HepG2 (cell line): ENCODE results near the gene ERF. TPM values are rescaled to one million over a fixed set of nuclear protein-coding genes. Genes with fewer than 3 reads are reported as not detected.

Experiments used
- BHLHE40 ChIP-seq: IDR thresholded peaks from 2 replicates; pipeline ENCODE4 v1.6.1; 2011; ENCODE audit warnings: low read length, improper control_type of control experiment
- CBX5 ChIP-seq: sonication (generic); formaldehyde crosslinking; IDR thresholded peaks from 2 replicates; pipeline ENCODE4 v1.4.0; 2020; ENCODE audit warnings: missing genetic modification reagents, borderline replicate concordance
- HNF4A ChIP-seq: sonication (generic); formaldehyde crosslinking; IDR thresholded peaks from 2 replicates; pipeline ENCODE4 v1.4.0; 2020; ENCODE audit warnings: missing genetic modification reagents
- HNRNPL ChIP-seq: fragments of 200-400 bp; formaldehyde crosslinking; IDR thresholded peaks from 2 replicates; pipeline ENCODE4 v1.6.1; 2017; ENCODE audit warnings: mild to moderate bottlenecking, low read depth, low read length
- IRF2 ChIP-seq: IDR thresholded peaks from 2 replicates; pipeline ENCODE4 v1.6.1; 2018; ENCODE audit warnings: missing genetic modification reagents, missing compliant biosample characterization
- KAT7 ChIP-seq: IDR thresholded peaks from 2 replicates; pipeline ENCODE4 v1.6.1; 2018; ENCODE audit warnings: borderline replicate concordance, missing compliant biosample characterization
- NFKBIZ ChIP-seq: IDR thresholded peaks from 2 replicates; pipeline ENCODE4 v1.6.1; 2018; ENCODE audit warnings: missing genetic modification reagents, missing compliant biosample characterization
- NFYB ChIP-seq: sonication (generic); formaldehyde crosslinking; IDR thresholded peaks from 2 replicates; pipeline ENCODE4 v1.4.0; 2020; ENCODE audit warnings: missing genetic modification reagents
- NR2F1 ChIP-seq, 2 experiments: fragments of 450-650 bp in 1 of 2; formaldehyde crosslinking in 1 of 2; IDR thresholded peaks; 2 replicates each; pipeline versions ENCODE4 v1.5.0 to v1.6.1; 2016 to 2020; ENCODE audit warnings: mild to moderate bottlenecking in 1 of 2, missing compliant biosample characterization in 1 of 2, missing genetic modification reagents in 1 of 2, moderate library complexity in 1 of 2
- PCBP2 ChIP-seq: fragments of 200-400 bp; formaldehyde crosslinking; optimal IDR thresholded peaks from 2 replicates; pipeline ENCODE3; 2018; ENCODE audit warnings: low read length, low read depth; ENCODE audit not compliant: poor library complexity, severe bottlenecking
- RARA ChIP-seq: IDR thresholded peaks from 2 replicates; pipeline ENCODE4 v1.6.1; 2016; ENCODE audit warnings: missing genetic modification reagents, missing compliant biosample characterization
- RELA ChIP-seq: sonication (generic); formaldehyde crosslinking; IDR thresholded peaks from 2 replicates; pipeline ENCODE4 v1.4.0; 2020; ENCODE audit warnings: missing genetic modification reagents
- SPEN ChIP-seq: sonication (generic); formaldehyde crosslinking; IDR thresholded peaks from 2 replicates; pipeline ENCODE4 v1.5.1; 2020; ENCODE audit warnings: low read depth, mild to moderate bottlenecking, missing genetic modification reagents
- ZFP36L1 ChIP-seq: sonication (generic); formaldehyde crosslinking; IDR thresholded peaks from 2 replicates; pipeline ENCODE4 v1.8.0; 2022; ENCODE audit warnings: mild to moderate bottlenecking, missing genetic modification reagents, moderate library complexity
- ZFP62 ChIP-seq: sonication (generic); formaldehyde crosslinking; IDR thresholded peaks from 2 replicates; pipeline ENCODE4 v1.4.0; 2020; ENCODE audit warnings: missing genetic modification reagents
- ZFY ChIP-seq: sonication (generic); formaldehyde crosslinking; IDR thresholded peaks from 2 replicates; pipeline ENCODE4 v1.4.0; 2020; ENCODE audit warnings: missing genetic modification reagents
- ZNF605 ChIP-seq: sonication (generic); formaldehyde crosslinking; IDR thresholded peaks from 2 replicates; pipeline ENCODE4 v1.8.0; 2022; ENCODE audit warnings: mild to moderate bottlenecking, missing genetic modification reagents
- ZNF652 ChIP-seq: IDR thresholded peaks from 2 replicates; pipeline ENCODE4 v1.6.1; 2016; ENCODE audit warnings: low read depth, borderline replicate concordance
- ZNF724P ChIP-seq: sonication (generic); formaldehyde crosslinking; IDR thresholded peaks from 2 replicates; pipeline ENCODE4 v1.8.0; 2022; ENCODE audit warnings: missing genetic modification reagents, borderline replicate concordance
- ZNF761 ChIP-seq: sonication (generic); formaldehyde crosslinking; conservative IDR thresholded peaks from 2 replicates; pipeline ENCODE4 v1.4.0; 2020; ENCODE audit warnings: mild to moderate bottlenecking, missing genetic modification reagents
- ZNF782 ChIP-seq: sonication (generic); formaldehyde crosslinking; IDR thresholded peaks from 2 replicates; pipeline ENCODE4 v1.4.0; 2020; ENCODE audit warnings: missing genetic modification reagents, mild to moderate bottlenecking, borderline replicate concordance
- ZSCAN20 ChIP-seq: sonication (generic); formaldehyde crosslinking; IDR thresholded peaks from 2 replicates; pipeline ENCODE4 v1.4.0; 2020; ENCODE audit warnings: missing genetic modification reagents, mild to moderate bottlenecking, borderline replicate concordance
- polyA plus RNA-seq, 8 experiments: library from polyadenylated mRNA; depleted of rRNA in 3 of 8; stranded (reverse) in 7 of 8; unstranded in 1 of 8; fragments of >200 nt; fragmentation: Illumina TruSeq in 4 of 8; extraction: Trizol in 4 of 8; gene quantifications; 2 replicates each; pipeline versions ENCODE4 v1.2.1 to v1.2.3, GENCODE V29; 2011 to 2016; ENCODE audit warnings: low read depth in 4 of 8, missing spikeins in 1 of 8, mixed read lengths in 1 of 8; ENCODE audit not compliant: insufficient read depth in 1 of 8
- total RNA-seq, 5 experiments: library from RNA; depleted of rRNA; stranded (reverse); fragments of >200 nt; fragmentation: Illumina TruSeq; extraction: Trizol; gene quantifications; 2 replicates each; pipeline ENCODE4 v1.2.3, GENCODE V29; 2016; ENCODE audit warnings: low read depth in 1 of 5
- TF ChIP-seq, protein P1 (sequence below): sonication (generic); formaldehyde crosslinking; IDR thresholded peaks from 2 replicates; pipeline ENCODE4 v1.4.0; 2020; ENCODE audit warnings: missing genetic modification reagents
- TF ChIP-seq, protein P2 (sequence below): sonication (generic); formaldehyde crosslinking; IDR thresholded peaks from 2 replicates; pipeline ENCODE4 v1.4.0; 2020; ENCODE audit warnings: missing genetic modification reagents, borderline replicate concordance
- TF ChIP-seq, protein P3 (sequence below): sonication (generic); formaldehyde crosslinking; IDR thresholded peaks from 2 replicates; pipeline ENCODE4 v1.8.0; 2022; ENCODE audit warnings: missing genetic modification reagents, mild to moderate bottlenecking, borderline replicate concordance
- TF ChIP-seq, protein P4 (sequence below): IDR thresholded peaks from 2 replicates; pipeline ENCODE4 v1.6.1; 2016; ENCODE audit warnings: missing biosample characterization, missing genetic modification reagents, low read depth

The ERF gene
- total and polyA plus RNA-seq, 2 of the 13 experiments (the other 11 are each of a cell fraction or from before 2014, with no cell fraction given) = 67.1 to 69.9 TPM

DNA sequence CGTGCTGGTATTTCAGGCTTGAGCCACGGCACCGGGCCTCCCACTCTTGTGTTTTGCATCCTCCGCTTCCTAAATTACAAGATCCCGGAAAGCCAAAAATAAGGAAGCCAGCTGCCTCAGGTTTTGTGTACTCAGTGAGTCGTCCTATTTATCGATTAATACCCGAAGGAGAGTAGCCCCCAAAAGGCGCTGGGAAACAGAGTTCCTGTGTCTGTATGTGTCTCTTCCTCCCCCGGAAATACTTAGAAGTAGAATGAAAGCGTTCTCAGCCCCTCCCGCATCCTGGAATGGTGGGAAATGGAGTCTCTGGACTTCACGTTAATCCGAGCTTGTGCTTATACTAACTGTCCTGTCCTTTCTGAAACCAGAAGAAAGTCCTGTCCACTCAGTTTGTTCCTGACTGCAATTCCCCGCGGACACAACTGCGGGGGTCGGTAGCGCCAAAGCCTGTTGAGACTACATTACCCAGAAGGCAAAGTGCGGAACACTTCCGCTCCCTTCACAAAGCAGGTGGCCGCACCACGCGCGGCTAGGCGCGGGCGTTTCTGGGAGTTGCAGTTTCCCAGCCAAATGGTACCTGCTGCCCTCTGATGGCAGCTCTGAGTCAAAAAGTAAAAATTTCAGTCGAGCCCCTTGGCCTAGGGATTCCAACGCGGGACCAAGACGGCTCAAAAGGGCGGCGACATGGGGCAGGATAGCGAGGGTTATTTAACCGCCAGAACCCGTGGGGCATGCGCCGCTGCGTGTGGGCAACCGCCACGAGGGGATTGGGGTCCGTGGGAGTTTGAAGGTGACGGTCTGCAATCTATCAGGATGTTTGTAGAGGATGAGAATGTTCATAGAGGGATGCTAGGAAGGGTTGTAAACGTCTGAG lies 10.3 kb downstream of the ERF start (continued):
- TF ChIP-seq, protein P1, sequence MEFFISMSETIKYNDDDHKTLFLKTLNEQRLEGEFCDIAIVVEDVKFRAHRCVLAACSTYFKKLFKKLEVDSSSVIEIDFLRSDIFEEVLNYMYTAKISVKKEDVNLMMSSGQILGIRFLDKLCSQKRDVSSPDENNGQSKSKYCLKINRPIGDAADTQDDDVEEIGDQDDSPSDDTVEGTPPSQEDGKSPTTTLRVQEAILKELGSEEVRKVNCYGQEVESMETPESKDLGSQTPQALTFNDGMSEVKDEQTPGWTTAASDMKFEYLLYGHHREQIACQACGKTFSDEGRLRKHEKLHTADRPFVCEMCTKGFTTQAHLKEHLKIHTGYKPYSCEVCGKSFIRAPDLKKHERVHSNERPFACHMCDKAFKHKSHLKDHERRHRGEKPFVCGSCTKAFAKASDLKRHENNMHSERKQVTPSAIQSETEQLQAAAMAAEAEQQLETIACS (CRISPR knock-in tag) = peak; percentile 62
- peak; percentile 37; the same call in 1 of the 2 replicates for TF ChIP-seq CBX5 (CRISPR knock-in tag)
- TF ChIP-seq ZNF782 (CRISPR knock-in tag) = no peak
- no peak for TF ChIP-seq NFKBIZ
- TF ChIP-seq, protein P2, sequence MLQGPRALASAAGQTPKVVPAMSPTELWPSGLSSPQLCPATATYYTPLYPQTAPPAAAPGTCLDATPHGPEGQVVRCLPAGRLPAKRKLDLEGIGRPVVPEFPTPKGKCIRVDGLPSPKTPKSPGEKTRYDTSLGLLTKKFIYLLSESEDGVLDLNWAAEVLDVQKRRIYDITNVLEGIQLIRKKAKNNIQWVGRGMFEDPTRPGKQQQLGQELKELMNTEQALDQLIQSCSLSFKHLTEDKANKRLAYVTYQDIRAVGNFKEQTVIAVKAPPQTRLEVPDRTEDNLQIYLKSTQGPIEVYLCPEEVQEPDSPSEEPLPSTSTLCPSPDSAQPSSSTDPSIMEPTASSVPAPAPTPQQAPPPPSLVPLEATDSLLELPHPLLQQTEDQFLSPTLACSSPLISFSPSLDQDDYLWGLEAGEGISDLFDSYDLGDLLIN (CRISPR knock-in tag) = peak; percentile 90
- no peak for TF ChIP-seq HNRNPL
- TF ChIP-seq HNF4A (CRISPR knock-in tag) = 0 out of 2 replicates have a peak, but pooled peaks have one; percentile 10
- 0 out of 2 replicates have a peak, but pooled peaks have one; percentile 39 for TF ChIP-seq ZSCAN20 (CRISPR knock-in tag)
- TF ChIP-seq, protein P3, sequence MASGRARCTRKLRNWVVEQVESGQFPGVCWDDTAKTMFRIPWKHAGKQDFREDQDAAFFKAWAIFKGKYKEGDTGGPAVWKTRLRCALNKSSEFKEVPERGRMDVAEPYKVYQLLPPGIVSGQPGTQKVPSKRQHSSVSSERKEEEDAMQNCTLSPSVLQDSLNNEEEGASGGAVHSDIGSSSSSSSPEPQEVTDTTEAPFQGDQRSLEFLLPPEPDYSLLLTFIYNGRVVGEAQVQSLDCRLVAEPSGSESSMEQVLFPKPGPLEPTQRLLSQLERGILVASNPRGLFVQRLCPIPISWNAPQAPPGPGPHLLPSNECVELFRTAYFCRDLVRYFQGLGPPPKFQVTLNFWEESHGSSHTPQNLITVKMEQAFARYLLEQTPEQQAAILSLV (CRISPR knock-in tag) = no peak
- peak; percentile 66 for TF ChIP-seq ZFY (CRISPR knock-in tag)
- TF ChIP-seq, protein P4, sequence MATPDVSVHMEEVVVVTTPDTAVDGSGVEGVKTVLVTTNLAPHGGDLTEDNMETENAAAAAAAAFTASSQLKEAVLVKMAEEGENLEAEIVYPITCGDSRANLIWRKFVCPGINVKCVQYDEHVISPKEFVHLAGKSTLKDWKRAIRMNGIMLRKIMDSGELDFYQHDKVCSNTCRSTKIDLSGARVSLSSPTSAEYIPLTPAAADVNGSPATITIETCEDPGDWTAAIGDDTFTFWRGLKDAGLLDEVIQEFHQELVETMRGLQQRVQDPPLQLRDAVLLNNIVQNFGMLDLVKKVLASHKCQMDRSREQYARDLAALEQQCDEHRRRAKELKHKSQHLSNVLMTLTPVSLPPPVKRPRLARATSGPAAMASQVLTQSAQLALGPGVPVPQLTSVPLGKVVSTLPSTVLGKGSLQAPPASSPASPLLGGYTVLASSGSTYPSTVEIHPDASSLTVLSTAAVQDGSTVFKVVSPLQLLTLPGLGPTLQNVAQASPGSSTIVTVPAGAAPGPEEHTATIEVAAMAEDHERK (CRISPR knock-in tag) = peak; percentile 73; the same call in 1 of the 2 replicates
- TF ChIP-seq ZNF724P = no peak
- no peak for TF ChIP-seq KAT7
- peak; percentile 62 for TF ChIP-seq ZNF605 (CRISPR knock-in tag)
- no peak for TF ChIP-seq RELA (CRISPR knock-in tag)
- peak; percentile 55 for TF ChIP-seq NFYB
- peak; percentile 91; the same call in 1 of the 2 replicates for TF ChIP-seq ZFP62
- peak; percentile 36; the same call in 1 of the 2 replicates for TF ChIP-seq SPEN (CRISPR knock-in tag)
- no peak for TF ChIP-seq ZFP36L1 (CRISPR knock-in tag)
- TF ChIP-seq ZNF761 (CRISPR knock-in tag) = no peak
- TF ChIP-seq IRF2 (CRISPR knock-in tag) = peak; percentile 90; the same call in 1 of the 2 replicates
- TF ChIP-seq PCBP2 = peak; percentile 70
- TF ChIP-seq BHLHE40 = no peak
- TF ChIP-seq ZNF652 (CRISPR knock-in tag) = peak; percentile 23; the same call in 1 of the 2 replicates
- TF ChIP-seq NR2F1 (CRISPR knock-in tag; IDR thresholded peaks at IDR 0.05) = no peak
- TF ChIP-seq RARA = no peak
